OCI-LY3 (cell line): Measurements from ENCODE around the gene SLC25A23.

Experiments
- H2AFZ ChIP-seq: fragments of 200-600, 300-600 bp; shearing (Covaris generic); 2 replicates; pipeline ENCODE4 v1.6.0; 2014; ENCODE audit warnings: antibody characterized with exemption, low read depth, low read length
- H3K27ac ChIP-seq: fragments of 200-600, 300-600 bp; sonication (generic); 2 replicates; pipeline ENCODE4 v1.5.1; 2014; ENCODE audit warnings: mild to moderate bottlenecking, low read length, moderate library complexity, mixed read lengths
- H3K27me3 ChIP-seq: fragments of 200-600, 300-600 bp; sonication (generic); 2 replicates; pipeline ENCODE4 v1.6.1; 2014; ENCODE audit warnings: low read depth, low read length, mixed read lengths
- H3K36me3 ChIP-seq: fragments of 200-600, 300-600 bp; sonication (generic); replicated peaks from 2 replicates; pipeline ENCODE3; 2014; ENCODE audit warnings: low read depth, low read length, mixed read lengths
- H3K4me1 ChIP-seq: fragments of 300-600, 200-600 bp; sonication (generic); 2 replicates; pipeline ENCODE4 v1.6.1; 2014; ENCODE audit warnings: low read length, mixed read lengths
- H3K4me2 ChIP-seq: fragments of 200-600, 300-600 bp; sonication (generic); 2 replicates; pipeline ENCODE4 v1.6.1; 2014; ENCODE audit warnings: low read length, mixed read lengths
- H3K4me3 ChIP-seq: fragments of 300-600, 200-600 bp; sonication (generic); 2 replicates; pipeline ENCODE4 v1.5.1; 2014; ENCODE audit warnings: antibody characterized with exemption, mild to moderate bottlenecking, low read length, moderate library complexity
- H3K79me2 ChIP-seq: fragments of 300-600, 200-600 bp; shearing (Covaris generic); 2 replicates; pipeline ENCODE4 v1.6.1; 2014; ENCODE audit warnings: mild to moderate bottlenecking, low read length, mixed read lengths
- H3K9ac ChIP-seq: fragments of 300-600, 200-600 bp; shearing (Covaris generic); 2 replicates; pipeline ENCODE4 v1.6.0; 2014; ENCODE audit warnings: mild to moderate bottlenecking, low read length, moderate library complexity
- H3K9me3 ChIP-seq: fragments of 200-600, 300-600 bp; shearing (Covaris generic); 2 replicates; pipeline ENCODE4 v1.6.1; 2014; ENCODE audit warnings: low read length, mixed read lengths; ENCODE audit not compliant: insufficient read depth
- H4K20me1 ChIP-seq: fragments of 200-600, 300-600 bp; sonication (generic); 2 replicates; pipeline ENCODE4 v1.6.1; 2016; ENCODE audit warnings: low read length, mixed read lengths; ENCODE audit not compliant: insufficient read depth
- CTCF ChIP-seq: fragments of 200-600, 300-600 bp; sonication (generic); IDR thresholded peaks from 2 replicates; pipeline ENCODE4 v1.5.1; 2014; ENCODE audit warnings: antibody characterized with exemption, low read length, low read depth
- EZH2phosphoT487 ChIP-seq: fragments of 200-600 bp; shearing (Covaris generic); IDR thresholded peaks from 2 replicates; pipeline ENCODE4 v1.6.1; 2018; ENCODE audit warnings: antibody characterized with exemption, mixed run types, low read depth

The SLC25A23 gene

GRCh38 chr19:6500837-6501739, 41.5 kb upstream of the SLC25A23 start:
- no peaks in the 10 kb centered on the region for H3K79me2 ChIP-seq
- no peaks in the 10 kb centered on the region for H3K9me3 ChIP-seq
- peaks cover 23% of the 10 kb centered on the region for H3K36me3 ChIP-seq
- peak overlapping the region; percentile 98 for H3K4me2 ChIP-seq
- no peak overlapping the region for H2AFZ ChIP-seq
- H3K27ac ChIP-seq: no peak overlapping the region
- H3K4me3 ChIP-seq: peak overlapping the region; percentile 89
- no peaks in the 10 kb centered on the region for H3K27me3 ChIP-seq
- peak overlapping the region; percentile 81 for H3K9ac ChIP-seq
- H3K4me1 ChIP-seq: peaks cover 33% of the 10 kb centered on the region
- no peaks in the 10 kb centered on the region for H4K20me1 ChIP-seq
- TF ChIP-seq EZH2phosphoT487 (no peak), CTCF (no peak)

GRCh38 chr19:6499052-6499790, 39.6 kb upstream of the SLC25A23 start:
- Histone ChIP-seq H2AFZ (no peak overlapping the region), H3K9ac (no peak overlapping the region), H3K79me2 (no peaks in the 10 kb centered on the region), H3K4me2 (no peak overlapping the region), H3K4me1 (peaks cover 24% of the 10 kb centered on the region), H3K27me3 (no peaks in the 10 kb centered on the region), H3K36me3 (peaks cover 26% of the 10 kb centered on the region), H3K4me3 (no peak overlapping the region), H3K9me3 (no peaks in the 10 kb centered on the region), H3K27ac (no peak overlapping the region), H4K20me1 (no peaks in the 10 kb centered on the region)
- no peak for TF ChIP-seq EZH2phosphoT487
- TF ChIP-seq CTCF: no peak

- Histone ChIP-seq H3K4me1 (peaks cover 21% of the 10 kb centered on the region), H4K20me1 (no peaks in the 10 kb centered on the region), H3K4me3 (no peak overlapping the region), H2AFZ (no peak overlapping the region), H3K4me2 (0 out of 2 replicates have a peak overlapping the region, but pooled peaks have one; percentile 12), H3K27me3 (no peaks in the 10 kb centered on the region), H3K36me3 (peaks cover 29% of the 10 kb centered on the region), H3K79me2 (no peaks in the 10 kb centered on the region), H3K9me3 (no peaks in the 10 kb centered on the region), H3K27ac (no peak overlapping the region), H3K9ac (no peak overlapping the region)
- TF ChIP-seq EZH2phosphoT487: no peak
Measured at GRCh38 chr19:6498294-6499036, 38.9 kb upstream of the SLC25A23 start.

GRCh38 chr19:6495947-6496346, 36.4 kb upstream of the SLC25A23 start:
- Histone ChIP-seq H3K9me3 (no peaks in the 10 kb centered on the region), H3K27me3 (no peaks in the 10 kb centered on the region), H3K4me1 (peaks cover 6% of the 10 kb centered on the region; the same call in 1 of the 2 replicates), H3K79me2 (no peaks in the 10 kb centered on the region), H3K4me2 (no peak overlapping the region), H3K36me3 (peaks cover 28% of the 10 kb centered on the region), H4K20me1 (no peaks in the 10 kb centered on the region), H3K4me3 (no peak overlapping the region), H3K9ac (no peak overlapping the region), H3K27ac (no peak overlapping the region), H2AFZ (no peak overlapping the region)
- no peak for TF ChIP-seq EZH2phosphoT487
- no peak for TF ChIP-seq CTCF
